Stromal cell of bone marrow (primary cell): Measurements from ENCODE around the gene ADARB2.
"Not testable (repeated sequence)": the region's sequence is repeated elsewhere in the genome, so short reads cannot be mapped to it uniquely, and the experiment has no call there.

Experiments used
- DNase-seq: peaks from one replicate; pipeline ENCODE4 v3.0.0-alpha.2; 2012; ENCODE audit warnings: low read depth

ADARB2 gene

DNA sequence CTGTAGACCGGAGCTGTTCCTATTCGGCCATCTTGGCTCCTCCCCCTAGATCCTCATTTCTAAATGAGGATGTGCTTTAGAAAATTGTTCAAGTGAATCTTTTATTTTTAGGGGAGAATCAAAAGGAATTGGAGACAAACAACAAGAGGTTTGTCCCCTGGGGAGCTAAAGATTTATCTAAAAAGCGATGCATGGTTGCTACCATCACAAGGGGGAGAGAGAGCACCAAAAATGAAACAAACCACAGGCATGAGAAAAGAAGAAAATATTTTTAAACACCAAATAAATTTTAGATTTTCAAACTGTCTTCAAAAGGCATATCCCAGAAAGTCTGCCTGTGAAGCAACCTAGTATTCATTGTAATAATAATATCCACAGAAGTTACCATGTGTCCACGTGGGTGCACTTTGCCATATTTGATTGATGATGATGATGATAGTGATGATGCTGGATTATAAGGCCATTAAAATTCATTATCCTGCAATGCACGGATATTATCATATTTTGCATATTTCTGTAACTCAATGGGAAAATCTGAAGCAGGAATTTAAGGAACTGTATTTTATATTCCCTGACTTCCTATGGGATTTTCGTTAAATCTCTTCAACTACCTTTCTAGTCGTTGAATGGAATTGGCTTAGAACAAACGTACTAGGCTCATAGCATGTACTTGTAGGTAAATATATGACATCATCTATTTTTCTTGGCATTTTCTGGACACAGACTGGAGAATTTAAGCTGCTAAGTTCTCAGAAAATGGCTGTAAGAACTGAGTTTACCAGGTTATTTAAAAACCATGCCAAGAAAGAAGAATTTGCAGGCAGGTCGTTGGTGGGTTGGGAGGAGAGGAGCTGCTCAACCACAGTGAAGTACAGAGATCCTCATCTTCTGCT is 509.6 kb downstream of the ADARB2 start:
- DNase-seq, result no peak

DNA sequence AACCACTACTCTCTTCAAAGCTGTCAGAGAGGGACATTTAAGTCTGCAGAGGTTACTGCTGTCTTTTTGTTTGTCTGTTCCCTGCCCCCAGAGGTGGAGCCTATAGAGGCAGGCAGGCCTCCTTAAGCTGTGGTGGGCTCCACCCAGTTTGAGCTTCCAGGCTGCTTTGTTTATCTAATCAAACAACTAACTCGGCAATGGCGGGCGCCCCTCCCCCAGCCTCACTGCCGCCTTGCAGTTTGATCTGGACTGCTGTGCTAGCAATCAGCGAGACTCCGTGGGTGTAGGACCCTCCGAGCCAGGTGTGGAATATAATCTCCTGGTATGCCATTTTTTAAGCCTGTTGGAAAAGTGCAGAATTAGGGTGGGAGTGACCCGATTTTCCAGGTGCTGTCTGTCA is 510.4 kb downstream of the ADARB2 start:
- not testable (repeated sequence) for DNase-seq

DNA sequence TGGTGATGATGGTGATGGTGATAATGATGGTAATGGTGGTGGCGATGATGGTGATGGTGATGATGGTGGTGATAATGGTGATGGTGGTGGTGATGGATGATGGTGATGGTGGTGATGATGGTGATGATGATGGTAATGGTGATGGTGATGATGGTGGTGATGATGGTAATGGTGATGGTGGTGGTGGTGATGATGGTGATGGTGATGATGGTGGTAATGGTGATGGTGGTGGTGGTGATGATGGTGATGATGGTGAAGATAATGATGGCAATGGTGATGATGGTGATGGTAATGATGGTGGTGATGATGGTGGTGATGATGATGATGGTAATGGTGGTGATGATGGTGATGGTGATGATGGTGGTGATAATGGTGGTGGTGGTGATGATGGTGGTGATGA is 517.5 kb downstream of the ADARB2 start:
- not testable (repeated sequence) for DNase-seq

DNA sequence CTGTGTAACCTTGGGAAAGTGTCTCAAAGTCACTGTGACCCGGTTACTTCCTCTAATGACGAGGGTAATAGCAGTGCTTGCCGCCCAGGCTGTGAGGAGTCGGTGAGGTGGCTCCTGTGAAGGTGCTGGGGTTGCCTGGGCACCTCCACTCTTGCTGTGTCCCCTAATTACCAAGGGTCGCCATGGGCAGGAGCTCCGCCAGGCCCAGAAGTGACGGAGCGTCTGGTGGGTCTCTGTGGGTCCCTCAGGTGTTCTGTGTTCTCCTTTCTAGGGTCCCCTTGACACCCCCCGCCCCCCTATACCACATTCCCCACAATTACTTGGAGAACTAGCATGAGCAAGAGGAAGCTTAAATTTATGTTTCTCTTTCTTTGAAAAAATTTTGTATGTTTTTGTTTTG is 519.7 kb downstream of the ADARB2 start:
- DNase-seq, result no peak

DNA sequence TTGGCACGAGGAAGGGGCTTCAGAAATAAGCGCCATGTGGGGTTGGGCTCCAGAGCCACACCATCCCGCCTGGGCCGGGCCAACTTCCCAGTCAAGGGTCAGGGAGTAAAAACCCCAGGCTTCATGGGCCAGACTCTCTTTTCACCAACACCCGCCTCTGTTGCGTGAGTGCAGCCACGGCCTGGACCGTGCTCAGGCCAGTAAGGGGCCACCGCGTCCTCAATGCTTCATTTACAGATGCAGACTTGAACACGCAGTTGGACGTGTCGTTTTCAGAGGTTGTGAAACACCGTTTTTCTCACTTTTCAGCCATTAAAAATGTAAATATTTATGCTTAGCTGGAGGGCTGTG is 520.1 kb downstream of the ADARB2 start:
- DNase-seq, result no peak

DNA sequence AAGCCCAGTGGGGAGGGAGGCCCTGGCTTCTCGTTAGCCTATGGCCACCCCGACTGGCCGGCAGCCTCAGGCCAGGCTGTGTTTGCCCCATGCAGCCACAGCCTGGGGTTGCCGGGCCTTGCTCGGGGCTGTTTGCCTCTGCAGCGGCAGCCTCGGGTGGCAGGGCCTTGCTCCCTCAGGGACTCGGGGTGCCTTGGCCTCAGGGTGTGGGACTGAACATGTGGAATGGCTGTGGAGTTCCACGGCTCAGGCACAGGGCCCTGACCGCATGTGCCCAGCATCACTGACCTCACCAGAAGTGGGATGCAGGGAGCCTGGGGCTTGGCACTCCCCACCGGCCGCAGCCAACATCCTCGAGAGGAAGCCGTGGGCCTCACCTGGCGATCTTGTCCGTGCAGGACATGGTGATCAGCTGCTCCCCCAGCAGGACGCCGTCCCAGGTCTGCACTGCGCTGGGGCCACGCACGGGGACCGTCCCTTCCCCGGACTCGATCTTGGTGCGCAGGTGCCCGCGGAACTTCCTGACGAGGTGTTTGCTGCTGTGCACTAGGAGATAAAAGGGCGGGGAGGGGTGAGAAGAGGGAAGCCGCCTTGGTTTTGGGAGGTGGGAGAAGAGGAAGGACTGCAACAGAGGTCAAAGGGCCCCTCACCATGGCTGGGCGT is 520.6 kb downstream of the ADARB2 start:
- DNase-seq, result no peak

DNA sequence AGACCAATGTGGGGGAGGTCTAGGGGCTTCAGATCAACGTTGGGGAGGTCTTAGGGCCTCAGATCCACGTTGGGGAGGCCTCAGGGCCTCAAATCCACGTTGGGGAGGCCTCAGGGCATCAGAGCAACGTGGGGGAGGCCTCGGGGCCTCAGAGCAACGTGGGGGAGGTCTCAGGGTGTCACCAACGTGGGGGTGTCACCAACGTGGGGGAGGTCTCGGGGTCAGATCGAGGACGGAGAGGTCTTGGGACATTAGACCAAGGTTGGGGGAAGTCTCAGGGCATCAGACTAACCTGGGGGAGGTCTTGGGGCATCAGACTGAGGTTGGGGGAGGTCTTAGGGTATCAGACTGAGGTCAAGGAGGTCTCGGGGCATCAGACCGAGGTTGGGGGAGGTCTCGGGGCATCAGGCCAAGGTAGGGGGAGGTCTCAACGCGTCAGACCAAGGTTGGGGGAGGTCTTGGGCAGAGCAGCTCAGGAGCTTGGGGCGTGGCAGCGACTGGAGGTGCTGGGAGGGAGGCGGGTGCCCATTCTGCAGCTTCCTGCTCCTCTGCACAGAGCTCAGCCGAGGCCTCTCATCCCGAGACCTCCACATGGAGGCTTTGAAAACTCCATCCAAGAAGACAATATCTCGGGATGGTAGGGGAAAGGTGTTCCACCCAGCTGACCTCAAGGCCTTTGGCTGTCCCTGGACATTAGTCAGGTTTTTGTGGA is 521.3 kb downstream of the ADARB2 start:
- DNase-seq, result no peak

DNA sequence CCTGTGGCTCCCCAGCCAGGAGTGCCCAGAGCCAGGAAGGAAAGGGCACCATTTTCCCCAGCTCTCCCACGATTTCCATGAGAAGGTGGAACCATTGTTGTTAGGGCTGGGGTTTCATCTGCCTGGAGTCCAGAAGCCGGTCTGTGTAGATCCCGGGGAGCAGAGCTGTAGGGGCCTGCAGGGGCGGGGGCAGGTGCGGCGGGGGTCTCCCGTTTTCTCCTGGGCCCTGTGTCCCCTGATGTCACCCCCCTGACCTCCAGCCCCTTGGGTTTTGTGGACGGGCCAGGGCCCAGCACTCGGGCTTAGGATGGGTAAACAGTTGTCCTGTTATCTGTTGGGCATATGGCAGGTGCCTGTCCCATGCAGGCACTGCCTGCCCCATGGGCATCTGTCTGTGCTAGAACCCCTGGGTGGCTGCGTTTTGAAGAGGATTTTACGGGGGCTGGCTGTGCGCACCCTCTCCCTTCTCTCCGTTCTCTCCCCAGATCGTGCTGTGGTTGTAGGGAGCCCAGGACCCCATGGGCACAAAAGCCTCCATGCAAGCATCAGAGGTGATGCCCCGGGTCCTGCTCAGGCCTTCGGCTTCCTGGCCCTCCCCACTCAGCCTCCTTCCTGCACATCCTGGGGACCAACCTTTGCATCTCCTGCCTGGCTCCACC is 522.3 kb downstream of the ADARB2 start:
- no peak for DNase-seq

DNA sequence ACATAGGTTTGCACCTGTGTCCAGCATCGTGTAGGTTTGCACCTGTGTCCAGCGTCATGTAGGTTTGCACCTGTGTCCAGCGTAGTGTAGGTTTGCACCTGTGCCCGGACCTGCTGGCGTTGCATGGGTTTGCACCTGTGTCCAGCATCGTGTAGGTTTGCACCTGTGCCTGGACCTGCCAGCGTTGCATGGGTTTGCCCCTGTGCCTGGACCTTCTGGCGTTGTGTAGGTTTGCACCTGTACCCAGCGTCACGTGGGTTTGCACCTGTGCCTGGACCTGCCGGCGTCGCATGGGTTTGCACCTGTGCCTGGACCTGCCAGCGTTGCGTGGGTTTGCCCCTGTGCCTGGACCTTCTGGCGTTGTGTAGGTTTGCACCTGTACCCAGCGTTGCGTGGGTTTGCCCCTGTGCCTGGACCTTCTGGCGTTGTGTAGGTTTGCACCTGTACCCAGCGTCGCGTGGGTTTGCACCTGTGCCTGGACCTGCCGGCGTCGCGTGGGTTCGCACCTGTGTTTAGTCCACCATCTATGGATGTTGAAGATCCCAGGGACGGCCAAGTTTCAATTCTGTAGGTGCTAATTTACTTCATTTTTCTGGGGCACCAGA is 523.2 kb downstream of the ADARB2 start:
- DNase-seq, result no peak

GRCh38 chr10:1213252-1214070 is 523.9 kb downstream of the ADARB2 start:
- no peak for DNase-seq

GRCh38 chr10:1212571-1213141 is 524.7 kb downstream of the ADARB2 start:
- DNase-seq, result no peak

- DNase-seq, result no peak
Observed at GRCh38 chr10:1211844-1212570, 525.3 kb downstream of the ADARB2 start.

DNA sequence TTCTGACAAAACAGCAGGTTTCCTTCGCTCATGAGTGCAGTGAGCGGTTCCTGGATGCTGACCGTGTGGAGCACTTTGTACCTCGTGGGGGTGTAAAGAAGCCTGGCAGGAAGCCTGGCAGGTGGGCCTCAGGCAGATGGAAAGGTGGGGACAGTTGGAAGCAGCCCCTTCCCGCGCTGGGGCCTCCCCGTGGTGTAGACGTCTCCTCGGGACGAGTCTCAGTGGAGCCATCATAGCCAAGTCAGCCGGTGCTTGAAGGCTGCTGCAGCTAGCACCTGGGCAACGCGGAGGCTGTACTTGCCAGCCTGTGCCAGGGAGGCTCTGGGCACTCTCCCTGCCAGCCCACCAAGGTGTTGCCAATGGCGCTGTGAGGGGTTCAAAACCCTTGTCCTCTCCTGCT is 526.7 kb downstream of the ADARB2 start:
- no peak for DNase-seq

DNA sequence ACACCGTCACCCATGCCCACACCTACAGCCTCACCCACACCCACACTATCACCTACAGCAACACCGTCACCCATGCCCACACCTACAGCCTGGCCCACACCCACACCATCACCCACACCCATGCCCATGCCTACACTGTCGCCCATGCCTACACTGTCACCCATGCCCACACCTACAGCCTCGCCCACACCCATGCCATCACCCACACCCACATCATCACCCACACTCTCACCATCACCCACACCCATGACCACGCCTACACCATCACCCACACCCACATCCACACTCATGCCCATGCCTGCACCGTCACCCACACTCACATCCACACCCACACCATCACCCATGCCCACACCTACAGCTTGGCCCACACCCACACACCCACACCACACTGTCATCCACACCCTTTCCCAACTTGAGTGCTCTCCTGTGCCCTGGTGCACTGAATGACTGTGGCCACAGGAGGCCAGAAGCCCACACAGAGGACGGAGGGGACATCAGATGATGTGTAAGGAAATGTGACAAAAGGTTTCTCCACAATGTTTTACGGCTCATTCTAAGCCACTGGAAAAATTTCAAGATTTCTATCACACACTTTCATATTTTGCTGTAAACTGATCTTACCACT is 527.9 kb downstream of the ADARB2 start:
- DNase-seq, result no peak

DNA sequence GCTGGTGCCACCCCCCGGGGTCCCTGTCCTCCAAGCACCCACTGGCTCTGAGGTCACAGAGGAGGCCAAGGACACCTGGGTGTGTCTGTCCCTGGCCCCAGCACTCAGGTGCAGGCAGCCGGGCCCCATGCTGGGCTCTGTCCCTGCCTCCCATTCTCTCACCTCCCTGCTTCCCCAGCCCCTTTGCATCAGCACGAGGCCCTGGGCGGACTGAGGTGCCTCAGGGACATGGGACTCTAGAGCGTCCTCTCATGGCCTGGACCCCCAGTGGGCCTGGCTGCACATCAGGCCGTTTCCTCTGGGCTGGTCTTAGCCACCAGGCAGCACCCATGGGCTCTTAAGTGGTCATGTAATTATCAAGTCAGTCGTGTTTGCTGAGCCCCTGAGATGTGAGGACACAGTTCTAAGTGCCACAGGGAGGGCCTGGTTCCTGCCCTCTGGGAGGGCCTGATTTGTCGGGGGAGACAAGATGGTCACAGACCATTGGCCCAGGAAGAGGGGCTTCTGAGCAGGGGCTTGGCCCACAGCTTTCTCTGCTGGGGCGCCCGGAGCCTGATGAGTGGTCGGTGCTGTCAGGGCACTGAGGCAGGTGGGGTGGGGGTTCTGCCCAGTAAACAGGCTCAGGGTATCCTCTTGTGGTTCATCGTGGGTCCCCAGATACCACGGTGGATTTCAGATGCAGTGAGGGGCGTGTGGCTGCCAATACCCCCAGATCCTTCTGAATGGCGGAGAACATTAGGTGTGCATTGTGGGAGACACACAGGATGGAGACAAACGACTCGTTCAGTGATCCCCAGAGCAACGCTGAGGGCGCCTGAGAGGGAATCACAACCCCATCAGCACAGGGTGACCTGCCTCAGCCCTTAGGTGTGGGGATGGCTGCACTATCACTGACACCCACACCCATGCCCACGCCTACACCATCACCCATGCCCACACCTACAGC is 528.7 kb downstream of the ADARB2 start:
- no peak for DNase-seq

DNA sequence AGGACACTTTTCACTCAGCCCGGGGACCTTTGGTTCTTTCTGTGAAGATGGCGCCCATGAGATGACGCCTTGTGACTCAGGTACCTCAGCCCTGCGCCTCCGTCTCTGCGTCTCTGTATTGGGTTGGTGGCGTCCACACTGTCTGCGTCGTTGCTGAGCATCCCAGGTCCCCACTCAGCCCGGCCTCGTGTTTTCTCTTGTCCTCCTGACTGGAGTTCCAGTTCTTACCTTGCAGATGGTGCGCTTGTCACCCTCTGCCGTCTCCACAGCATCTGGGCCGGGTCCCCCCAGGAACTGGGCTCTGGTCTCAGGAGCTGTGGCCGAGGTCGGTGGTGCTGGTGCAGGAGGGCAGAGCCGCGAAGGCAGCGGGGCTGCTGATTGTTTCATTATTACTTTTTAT is 530.7 kb downstream of the ADARB2 start:
- no peak for DNase-seq

GRCh38 chr10:1206101-1206500 is 531.2 kb downstream of the ADARB2 start:
- DNase-seq, result no peak

- DNase-seq, result no peak
Observed at GRCh38 chr10:1205450-1206030, 531.8 kb downstream of the ADARB2 start.
